ENCODE measurements around the gene INPP5A.

Gene INPP5A

GRCh38 chr10:132660385-132660784, 122.8 kb downstream of the INPP5A start:
- TF ChIP-seq, protein P1, sequence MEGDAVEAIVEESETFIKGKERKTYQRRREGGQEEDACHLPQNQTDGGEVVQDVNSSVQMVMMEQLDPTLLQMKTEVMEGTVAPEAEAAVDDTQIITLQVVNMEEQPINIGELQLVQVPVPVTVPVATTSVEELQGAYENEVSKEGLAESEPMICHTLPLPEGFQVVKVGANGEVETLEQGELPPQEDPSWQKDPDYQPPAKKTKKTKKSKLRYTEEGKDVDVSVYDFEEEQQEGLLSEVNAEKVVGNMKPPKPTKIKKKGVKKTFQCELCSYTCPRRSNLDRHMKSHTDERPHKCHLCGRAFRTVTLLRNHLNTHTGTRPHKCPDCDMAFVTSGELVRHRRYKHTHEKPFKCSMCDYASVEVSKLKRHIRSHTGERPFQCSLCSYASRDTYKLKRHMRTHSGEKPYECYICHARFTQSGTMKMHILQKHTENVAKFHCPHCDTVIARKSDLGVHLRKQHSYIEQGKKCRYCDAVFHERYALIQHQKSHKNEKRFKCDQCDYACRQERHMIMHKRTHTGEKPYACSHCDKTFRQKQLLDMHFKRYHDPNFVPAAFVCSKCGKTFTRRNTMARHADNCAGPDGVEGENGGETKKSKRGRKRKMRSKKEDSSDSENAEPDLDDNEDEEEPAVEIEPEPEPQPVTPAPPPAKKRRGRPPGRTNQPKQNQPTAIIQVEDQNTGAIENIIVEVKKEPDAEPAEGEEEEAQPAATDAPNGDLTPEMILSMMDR (IDR thresholded peaks at IDR 0.05; ENCODE audit: low read length, missing control alignments) = no peak
- DNase-seq (ENCODE audit: low read depth) = no peak
- no peak overlapping the region for H3K4me3 ChIP-seq (replicated peaks; ENCODE audit: low read depth, low read length)

DNA sequence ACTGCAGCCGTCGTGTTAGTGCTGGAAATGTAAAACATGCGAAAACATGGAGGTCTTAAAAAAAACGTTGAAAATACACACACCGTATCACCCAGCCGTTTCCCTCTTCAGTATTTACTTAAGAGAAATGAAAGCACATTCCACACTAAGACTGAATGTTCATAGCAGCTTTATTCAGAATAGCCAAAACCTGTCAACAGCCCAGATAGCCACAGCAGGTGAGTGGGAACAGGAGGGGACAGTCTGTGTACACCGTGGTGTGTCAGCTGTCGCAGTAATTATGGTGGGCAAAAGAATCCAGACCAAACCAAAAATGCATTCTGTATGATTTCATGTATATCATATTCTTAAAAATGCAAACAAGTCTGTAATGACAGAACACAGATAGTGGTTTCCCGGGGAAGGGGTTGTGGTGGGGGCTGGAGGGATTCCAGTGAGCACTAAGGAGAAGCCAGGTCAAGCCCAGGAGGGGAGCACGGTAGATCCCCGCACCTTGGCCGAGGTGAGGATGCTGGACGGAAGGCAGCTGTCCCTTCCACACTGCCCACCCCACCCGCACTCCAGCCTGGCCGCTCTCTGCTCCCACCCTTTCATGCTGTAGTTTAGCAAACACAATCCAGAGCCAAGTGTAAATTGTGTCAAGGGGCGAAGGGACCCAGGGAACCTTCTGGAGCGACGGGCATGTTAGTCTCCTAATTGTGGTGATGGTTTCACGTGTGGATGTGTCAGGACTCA, 124.8 kb downstream of the INPP5A start:
- TF ChIP-seq, protein P1 (IDR thresholded peaks at IDR 0.05; ENCODE audit: low read length, missing control alignments) = no peak
- DNase-seq (ENCODE audit: low read depth) = no peak
- H3K4me3 ChIP-seq (replicated peaks; ENCODE audit: low read depth, low read length) = no peak overlapping the region

GRCh38 chr10:132663666-132664365, 126.2 kb downstream of the INPP5A start:
- TF ChIP-seq, protein P1 (IDR thresholded peaks at IDR 0.05; ENCODE audit: low read length, missing control alignments) = no peak
- H3K4me3 ChIP-seq (replicated peaks; ENCODE audit: low read depth, low read length) = no peak overlapping the region
- DNase-seq (ENCODE audit: low read depth) = no peak

DNA sequence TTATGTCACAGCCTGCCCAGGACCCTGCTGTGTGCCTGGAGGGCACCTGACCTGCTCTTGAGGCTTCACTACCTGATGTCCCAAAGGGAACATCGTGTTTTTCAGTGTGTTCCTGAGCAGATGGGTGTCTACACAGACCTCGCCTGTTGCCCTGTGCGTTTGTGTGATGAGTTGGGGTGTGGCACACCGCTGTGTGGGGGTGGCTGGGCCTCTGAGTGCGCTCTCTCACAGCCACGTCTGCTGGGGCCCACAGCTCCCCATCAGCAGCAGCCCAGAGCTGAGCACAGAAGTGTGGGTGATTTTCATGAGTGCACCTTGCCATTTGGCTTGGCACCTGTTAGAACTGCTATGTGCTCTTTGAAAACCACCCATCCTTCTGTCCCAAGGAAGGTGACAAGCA, 126.8 kb downstream of the INPP5A start:
- DNase-seq (ENCODE audit: low read depth) = no peak
- H3K4me3 ChIP-seq (replicated peaks; ENCODE audit: low read depth, low read length) = no peak overlapping the region
- TF ChIP-seq, protein P1 (IDR thresholded peaks at IDR 0.05; ENCODE audit: low read length, missing control alignments) = no peak

DNA sequence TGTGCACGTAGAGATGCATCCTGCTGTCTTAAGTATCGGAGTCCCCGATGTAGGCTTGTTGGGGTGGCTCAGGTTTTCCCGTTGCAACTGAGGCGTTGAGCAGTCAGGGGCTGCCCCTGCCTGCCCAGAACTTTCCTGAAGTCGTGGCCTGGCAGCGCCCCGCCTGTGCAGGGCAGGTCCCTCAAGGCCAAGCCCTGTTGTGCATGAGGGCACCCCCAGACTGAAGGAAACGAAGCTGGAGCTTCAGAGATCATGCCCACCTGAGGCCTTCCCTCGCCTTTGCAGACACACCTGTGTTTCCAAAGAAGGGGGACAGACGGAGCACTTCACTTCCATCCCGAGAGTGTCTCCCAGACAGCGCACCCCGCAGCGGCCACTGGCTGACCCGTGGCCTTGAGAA, 127.3 kb downstream of the INPP5A start:
- H3K4me3 ChIP-seq (replicated peaks; ENCODE audit: low read depth, low read length) = no peak overlapping the region
- no peak for DNase-seq (ENCODE audit: low read depth)
- TF ChIP-seq, protein P1 (IDR thresholded peaks at IDR 0.05; ENCODE audit: low read length, missing control alignments) = no peak

- H3K4me3 ChIP-seq (replicated peaks; ENCODE audit: low read depth, low read length) = peak overlapping the region; percentile 32
- DNase-seq (ENCODE audit: low read depth) = peak; percentile 94
- TF ChIP-seq, protein P1 (IDR thresholded peaks at IDR 0.05; ENCODE audit: low read length, missing control alignments) = no peak
Measured at GRCh38 chr10:132665946-132666704, 128.5 kb downstream of the INPP5A start.
